Measurements from ENCODE around the gene WNT1.

- TF ChIP-seq POLR2A (IDR thresholded peaks at IDR 0.05; ENCODE audit: low read depth, low read length): no peak
- TF ChIP-seq CTCF (IDR thresholded peaks at IDR 0.05; ENCODE audit: extremely low read depth in 1 of 2, insufficient read depth in 1 of 2, low read depth in 1 of 2, low read length in 2 of 2): no peak
- TF ChIP-seq JUN (IDR thresholded peaks at IDR 0.05; ENCODE audit: borderline replicate concordance, insufficient read depth, insufficient read length, low read depth): no peak
- TF ChIP-seq FOS (IDR thresholded peaks at IDR 0.05; ENCODE audit: borderline replicate concordance, insufficient read depth, low read length): no peak
- TF ChIP-seq POLR2AphosphoS5 (IDR thresholded peaks at IDR 0.05; ENCODE audit: insufficient read depth, low read depth, low read length): no peak
Observed at GRCh38 chr12:48952691-48953090, 25.4 kb upstream of the WNT1 start.

Data from endothelial cell of umbilical vein (primary cell).